NCI-H226 (cell line): ENCODE measurements around the gene SPINK8.
"Not testable (repeated sequence)": the region's sequence is repeated elsewhere in the genome, so short reads cannot be mapped to it uniquely, and the experiment has no call there.

Experiments
- DNase-seq: peaks from one replicate; pipeline ENCODE4 v3.0.0-alpha.2; 2015

The SPINK8 gene

DNA sequence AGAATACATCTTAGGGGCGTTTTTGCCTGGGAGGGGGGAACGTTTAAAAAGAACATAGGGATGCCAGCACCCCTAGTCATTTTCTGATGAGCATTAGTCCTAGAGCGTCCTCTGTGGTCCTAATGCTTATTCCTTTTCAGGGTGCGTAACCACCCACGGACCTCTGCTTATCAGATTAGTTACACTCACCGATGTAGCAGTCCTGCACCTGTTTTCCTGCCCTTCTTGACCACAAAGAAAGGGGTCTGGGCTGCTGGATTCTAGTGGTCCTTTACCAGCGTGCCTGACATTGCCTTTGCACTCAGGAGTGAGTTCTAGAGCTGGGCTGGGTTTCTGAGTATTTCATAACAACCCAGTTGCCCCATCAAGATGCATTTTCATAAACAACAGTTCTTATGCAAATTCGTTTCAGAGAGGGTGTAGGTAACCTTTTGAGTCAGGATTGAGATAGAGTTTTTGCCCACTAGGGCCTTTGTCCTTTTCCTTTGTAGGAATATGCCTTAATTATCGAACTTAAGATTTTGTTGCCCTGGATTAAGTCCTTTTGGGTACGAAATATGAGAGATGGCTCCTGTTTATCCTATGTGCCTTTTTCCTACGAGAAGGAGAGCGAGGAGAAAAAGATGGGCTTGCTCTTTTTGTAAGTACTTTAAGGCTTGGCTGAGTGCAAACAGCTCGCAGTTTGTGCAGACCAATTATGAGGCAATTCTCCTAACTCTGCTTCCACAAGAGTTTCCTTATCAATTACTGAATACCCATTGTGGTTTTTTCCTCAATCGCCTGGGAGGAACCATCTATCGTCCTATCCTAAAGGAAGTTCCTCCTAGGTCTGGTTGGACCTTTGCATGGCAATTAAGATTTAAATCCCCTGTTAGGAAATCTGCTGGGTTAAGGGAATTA, at the start of gene SPINK8:
Gene SPINK8 (minus strand): TSS at position 316 of the 900 bp plus-strand sequence. CDS start 5,320 bp downstream, outside the sequence.
- not testable (repeated sequence) for DNase-seq

DNA sequence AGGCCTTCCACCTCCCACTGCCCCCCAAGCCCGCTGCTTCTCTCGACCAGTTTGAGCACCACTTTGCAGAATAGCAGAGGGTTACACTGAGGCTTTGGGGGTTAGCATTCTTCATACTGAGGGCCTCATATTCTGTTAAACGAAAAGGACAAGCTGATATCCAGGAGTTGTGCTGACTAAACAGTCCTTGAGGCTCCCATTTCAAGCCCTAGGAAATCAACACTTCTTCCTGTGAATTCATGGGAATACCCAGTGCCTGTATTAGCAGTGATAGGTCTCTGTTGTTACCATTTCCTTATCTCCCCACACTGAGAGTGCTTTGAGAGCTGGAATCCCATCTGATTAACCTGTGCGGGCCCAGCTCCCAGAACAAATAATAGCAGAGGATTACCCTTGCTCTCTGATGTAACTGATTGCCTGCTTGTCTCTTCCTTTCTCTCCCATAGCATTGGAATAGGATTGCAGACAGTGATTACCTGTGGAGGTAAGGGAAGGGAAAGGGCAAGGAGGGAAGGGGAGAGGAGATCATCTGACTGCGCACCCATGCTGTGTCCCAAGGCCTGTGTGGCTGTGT, 39.5 kb upstream of the SPINK8 start:
- DNase-seq, result no peak

DNA sequence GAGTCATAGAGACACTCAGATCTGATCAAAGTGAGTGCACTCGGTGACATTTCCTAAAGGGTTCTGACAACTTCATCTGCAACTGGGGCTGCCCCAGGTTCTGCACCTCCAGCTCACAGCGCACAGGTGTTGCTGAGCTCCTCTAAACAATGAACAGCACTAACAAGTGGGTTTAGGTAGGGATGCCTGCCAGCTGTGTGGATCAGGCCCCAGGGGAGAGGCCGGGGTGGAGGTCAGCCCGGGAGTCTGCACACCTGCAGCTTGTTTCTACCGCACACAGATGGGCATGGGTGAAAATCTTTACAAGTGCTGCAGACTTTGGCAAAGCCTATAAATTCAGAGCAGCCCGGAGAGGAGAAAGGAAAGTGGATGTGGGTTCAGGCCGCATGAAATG, 38.9 kb upstream of the SPINK8 start:
- DNase-seq, result no peak

DNA sequence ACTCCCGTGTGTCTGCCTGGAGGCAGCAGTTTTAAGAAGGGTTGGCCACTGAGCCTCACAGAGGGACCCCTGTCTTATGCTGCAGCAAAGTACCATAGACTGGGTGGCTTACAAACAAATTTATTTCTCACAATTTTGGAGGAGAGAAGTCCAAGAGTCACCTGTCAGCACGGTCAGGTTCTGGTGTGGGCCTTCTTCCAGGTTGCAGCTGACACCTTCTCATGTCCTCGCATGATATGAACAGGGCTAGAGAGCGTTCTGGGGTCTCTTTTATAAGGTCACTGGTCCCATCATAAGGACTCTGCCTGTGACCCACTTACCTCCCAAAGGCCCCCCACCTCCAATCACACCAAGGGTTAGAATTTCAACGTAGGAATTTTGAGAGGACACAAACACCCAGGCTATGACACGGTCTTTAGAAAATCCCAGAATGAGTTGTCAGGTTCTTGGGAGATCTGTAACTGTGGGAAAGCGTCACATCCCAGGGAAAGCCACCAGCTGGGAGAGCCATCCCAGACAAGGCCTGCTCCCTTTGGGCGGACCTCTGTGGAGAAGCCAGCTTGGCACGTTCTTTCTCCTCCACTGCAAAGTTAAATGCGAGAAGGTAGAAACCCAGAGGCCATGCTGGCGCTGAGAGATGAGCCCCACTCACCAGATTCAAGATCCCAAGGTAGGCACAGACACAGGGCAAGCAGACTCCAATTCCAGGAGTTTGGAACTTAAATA, 38.4 kb upstream of the SPINK8 start, which contains the start of gene FBXW12:
Gene FBXW12 (plus strand): TSS at position 569 of the 726 bp plus-strand sequence. CDS start 549 bp downstream, outside the sequence.
- DNase-seq, result no peak

DNA sequence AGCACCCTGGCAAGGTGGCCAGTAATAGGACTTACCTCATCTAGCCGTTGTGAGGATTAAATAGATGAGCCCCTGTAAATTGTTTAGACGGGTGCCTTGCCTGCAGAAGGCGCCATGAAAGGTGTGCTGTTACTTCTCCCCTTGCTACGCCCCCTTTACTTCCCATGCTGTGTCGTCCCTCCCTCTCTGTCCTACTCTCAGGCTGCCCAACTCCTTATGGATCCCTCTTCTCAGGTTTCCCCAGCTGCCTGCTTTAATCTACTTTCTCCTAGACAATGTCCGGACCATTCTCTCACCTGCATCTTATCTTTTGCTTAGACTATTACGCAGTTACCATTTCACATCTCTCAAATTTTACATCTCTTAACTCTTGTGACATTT, 36.9 kb upstream of the SPINK8 start:
- no peak for DNase-seq

DNA sequence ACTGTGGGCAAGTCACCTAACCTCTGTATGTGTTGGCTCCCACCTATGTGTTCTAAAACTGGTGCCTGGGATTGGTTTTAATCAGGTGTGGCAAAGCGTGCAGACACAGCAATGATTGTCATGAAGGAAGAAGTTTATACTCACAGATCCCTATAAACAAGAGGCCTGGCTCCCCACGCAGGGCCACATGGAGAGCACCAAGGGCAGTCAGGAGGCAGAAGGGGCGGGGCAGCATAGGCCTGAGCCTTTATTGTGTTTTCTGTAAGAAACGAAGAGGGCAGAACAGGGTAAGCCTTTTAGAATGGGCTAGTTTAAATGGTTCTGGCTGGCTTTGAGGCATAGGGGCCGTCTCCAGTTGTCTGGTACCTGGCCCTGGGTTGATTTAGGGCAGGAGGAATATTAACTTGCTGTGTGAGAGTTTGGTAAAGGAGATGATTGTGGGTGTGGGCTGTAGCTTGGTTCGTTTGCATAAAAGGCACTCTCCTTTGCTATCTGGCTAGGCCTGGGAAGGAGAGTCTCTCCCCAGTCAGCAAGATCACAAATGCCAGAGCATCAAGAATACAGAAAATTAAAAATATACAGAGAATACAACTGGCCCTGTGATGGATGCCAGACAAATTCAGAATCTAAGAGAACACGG, 36.4 kb upstream of the SPINK8 start:
- DNase-seq, result no peak

DNA sequence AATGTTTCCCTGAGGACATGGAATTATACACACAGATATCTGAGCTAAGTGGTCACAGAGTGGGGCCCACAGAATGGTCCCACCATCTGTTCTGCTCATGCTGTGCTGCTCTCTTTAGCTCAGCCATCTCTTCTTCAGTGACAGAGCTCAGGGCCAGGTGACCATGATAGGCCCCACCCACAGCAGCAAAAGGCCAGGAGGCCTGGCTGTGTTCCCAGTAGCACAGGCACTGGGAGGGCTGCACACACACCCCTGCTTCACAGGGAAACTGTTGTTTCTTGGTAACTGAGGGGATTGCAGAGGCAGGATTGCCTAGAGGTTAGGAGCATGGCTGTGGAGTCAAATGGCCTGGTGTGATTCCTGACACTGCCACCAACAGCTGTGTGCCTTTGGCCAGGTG, 33.7 kb upstream of the SPINK8 start:
- no peak for DNase-seq

DNA sequence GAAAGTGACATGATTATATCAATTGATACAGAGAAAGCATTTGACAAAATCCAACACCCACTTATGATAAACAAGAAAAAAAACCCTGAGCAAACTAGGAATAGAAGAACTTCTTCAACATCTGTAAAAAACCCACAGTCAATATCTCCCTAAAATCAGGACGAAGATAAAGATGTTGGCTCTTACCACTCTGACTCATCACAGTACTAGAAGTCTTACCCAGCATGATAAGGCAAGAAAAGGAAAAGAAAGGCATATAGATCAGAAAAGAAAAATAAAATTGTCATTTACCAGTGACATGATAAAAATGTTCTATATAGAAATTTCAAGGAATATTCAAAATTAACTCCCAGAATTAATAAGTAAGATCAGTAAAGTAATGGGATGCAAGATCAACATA, 31.4 kb upstream of the SPINK8 start:
- DNase-seq, result no peak

DNA sequence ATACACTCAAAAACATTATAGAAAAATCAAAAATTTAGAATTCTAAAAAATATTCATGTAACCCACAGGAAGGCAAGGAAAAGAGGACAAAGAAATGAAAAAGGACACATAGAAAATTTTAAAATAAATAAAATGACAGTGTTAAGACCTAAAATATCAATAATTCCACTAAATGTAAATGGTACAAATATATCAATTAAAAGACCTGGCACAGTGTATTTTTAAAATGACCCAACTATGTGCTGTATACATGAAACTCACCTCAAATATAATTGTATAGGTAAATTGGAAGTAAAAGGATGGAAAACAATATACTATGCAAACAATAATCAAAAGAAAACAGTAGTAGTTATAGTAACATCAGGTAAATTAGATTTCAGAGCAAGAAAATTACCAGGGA, 28.5 kb upstream of the SPINK8 start:
- no peak for DNase-seq

DNA sequence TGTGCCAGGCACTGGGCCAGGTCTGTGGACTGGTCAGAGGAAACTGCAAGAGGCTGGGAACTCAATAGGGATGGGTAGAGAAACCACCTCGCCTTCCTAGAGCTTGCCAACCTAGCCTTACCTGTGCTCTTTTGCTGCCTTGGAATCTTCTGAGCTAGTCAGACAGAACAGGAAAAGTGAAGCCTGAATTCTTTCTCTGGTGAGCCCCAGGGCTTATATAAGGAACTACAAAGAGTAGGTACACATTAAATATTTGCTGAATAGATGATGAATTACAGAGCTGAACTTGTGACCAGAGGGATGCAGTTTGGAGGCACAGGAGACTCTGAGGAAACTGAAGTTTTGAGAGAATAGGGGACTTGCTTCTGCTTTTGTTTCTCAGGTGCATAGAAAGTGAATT, 23.0 kb upstream of the SPINK8 start:
- DNase-seq, result no peak

DNA sequence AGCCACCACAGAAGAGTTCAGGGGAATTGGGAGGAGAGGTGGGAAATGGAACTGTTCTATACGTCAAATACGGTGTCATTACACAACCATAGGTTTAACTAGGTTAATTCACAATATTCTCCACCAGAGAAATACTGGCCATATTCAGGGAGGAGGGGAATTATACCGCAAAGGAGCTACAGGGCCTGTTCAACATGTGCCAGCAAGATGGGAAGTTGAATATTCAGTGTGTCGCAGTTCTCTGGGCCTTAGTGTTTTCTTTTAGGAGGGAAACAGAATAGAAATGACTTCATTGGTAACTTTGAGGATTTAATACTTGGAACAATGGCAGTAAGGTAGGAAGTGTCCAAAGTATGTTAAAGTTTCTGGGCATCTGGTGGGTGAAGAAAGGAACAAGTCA, 20.5 kb upstream of the SPINK8 start:
- no peak for DNase-seq

DNA sequence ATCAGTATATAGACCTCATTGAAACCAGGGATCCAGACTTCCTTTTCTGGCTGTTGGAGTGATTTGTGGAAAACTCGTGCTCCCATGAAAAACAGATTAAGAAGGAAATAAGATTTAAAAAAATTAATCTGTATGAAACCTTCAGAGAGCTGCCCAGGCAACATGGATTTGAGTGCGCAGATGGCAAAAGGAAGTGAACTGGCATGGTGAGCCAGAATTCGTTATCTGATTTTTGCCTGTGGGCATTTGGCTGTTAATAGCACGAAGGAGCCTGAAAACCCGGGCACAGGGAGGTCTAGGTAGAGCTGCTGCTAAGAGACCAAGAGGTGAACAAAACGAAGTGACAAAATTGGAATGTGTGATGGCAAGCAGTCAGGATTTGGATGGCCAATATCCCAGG, 19.1 kb upstream of the SPINK8 start:
- DNase-seq, result no peak

DNA sequence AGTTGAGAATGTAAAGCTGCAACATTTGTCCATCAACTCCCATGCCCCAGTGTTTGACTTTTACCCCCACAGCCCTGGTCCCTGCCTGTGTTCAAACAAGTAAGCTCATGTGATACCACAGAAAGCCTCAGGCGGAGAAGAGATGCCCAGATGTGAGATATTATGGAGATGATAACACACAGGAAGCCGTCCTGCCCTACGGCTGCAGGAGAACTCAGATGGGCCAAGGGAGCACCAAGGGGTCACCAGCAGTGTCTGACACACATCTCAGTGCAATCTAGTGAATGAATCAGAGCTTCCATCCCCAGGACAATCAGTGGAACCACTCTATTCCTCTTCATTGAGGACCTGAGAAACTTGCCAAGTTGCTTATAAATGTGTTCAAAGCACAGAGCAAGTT, 14.0 kb upstream of the SPINK8 start:
- DNase-seq, result no peak

DNA sequence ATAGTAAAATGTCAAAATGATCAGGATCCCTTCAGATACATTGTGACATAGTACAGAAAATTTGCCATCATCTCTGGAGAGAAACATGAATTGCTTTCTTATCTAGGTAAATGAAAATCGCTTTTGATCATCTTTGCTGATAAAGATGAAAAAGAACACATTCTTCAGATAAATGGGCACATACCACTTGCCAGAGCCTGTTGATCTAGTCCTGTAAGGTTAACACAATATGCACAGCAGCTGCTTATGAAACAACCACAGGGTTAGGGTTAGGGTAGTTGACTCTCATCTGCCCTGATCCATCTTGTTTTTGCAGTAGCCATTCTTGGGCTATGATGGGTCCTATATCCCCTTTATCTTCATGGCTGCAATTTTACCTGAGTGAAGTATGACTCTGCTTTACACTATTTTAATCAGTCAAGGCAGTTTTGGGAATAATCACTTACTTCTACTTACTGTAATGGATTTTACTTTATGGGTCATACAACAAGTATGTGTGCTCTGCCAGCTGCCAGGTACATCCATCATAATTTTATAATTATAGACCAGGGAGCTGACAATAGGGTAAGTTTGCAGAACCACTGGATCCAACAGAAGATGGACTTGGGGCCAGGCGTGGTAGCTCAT, 12.6 kb upstream of the SPINK8 start:
- no peak for DNase-seq

DNA sequence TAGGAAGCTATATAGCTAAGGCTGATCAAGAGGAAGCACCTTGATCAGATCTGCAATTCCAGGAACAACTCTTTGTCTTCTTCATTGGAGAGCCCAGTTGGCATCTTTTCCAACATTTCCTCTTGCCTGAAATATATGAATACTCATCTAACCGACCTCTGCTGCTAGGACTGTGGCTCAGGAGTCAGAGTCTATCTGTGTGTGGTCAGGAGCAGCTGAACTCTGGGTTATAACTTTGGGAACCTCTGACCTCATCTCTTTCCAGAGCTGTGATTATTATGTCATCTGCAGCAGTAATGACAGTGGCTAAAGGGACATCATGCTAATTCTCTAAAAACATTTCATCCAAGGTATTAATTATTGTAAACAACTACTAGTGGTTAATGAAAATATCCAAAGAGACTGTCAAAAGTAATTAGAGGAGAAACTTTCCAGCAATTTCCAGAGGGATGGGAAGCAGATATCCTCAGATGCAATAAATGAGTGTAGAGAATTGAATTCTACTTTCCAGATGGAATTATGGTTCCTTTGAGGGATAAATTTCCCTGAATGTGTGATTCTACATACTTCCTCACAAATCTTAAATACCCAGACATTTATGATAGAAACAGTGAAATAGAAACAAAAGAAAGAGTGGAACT, 11.5 kb upstream of the SPINK8 start:
- no peak for DNase-seq

DNA sequence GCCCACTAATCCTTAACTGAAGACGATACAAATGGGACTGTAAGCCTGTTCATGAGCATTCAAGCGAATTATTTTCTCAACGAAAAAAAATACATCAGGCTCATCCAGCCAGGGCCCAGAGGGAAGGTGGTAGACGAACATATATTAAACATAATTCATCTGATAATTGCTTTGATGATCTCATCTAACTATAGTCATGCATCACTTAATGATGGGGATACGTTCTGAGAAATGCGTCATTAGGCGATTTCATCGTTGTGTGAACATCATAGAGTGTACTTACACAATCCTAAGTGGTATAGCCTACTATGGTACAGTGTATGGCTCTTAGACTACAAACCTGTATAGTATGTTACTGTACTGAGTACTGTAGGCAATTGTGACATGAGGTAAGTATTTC, 10.0 kb upstream of the SPINK8 start:
- DNase-seq, result no peak

DNA sequence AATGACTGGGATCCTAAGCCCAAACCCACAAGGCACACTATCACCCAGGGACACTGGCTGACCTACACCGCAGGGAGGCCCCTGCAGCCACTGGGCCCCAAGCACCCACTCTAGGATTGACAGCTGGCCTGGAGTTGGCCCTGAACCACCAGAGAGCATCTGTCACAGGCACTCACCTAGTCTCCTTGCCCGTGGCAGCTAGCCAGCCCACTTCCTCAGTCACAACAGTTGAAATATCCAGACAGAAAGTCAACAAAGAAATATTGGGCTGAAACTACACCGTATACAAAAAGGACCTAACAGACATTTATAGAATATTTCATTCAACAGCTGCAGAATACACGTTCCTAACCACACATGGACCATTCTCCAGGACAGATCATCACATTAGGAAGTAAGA, 5.2 kb upstream of the SPINK8 start:
- no peak for DNase-seq

DNA sequence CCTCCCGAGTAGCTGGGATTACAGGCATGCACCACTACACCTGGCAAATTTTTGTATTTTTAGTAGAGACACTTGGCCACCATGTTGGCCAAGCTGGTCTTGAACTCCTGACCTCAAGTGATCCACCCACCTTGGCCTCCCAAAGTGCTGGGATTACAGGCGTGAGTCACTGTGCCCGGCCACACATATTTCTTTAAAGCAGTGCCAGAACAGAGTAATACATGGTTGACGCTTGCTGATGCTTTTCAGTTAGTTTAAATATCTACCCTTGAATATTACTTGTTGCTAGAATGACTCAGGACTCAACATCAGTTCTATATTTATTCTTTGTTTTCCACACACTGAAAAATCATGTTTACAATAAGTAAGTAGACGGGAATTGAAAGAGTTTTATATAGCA, 4.1 kb upstream of the SPINK8 start:
- DNase-seq, result not testable (repeated sequence)

DNA sequence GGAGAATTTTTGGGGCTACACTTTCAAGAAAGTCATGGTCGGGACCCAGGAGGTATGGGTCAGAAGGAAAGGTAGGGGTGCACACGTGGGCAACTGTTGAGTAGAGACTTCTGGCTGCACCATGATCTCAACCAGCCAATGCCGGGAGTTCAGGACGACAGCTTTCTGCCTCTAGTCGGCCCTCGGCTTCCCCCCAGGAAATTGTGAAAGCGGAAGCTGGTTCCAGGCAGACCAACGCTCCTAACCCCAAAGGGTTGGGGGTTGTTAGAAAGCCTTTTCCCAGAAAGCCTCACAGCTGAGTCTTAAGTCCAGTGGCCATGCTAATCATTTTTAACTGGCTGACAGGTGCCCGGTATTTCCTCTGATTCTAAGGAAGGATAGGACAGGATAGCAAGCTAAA, 1.8 kb upstream of the SPINK8 start:
- not testable (repeated sequence) for DNase-seq

DNA sequence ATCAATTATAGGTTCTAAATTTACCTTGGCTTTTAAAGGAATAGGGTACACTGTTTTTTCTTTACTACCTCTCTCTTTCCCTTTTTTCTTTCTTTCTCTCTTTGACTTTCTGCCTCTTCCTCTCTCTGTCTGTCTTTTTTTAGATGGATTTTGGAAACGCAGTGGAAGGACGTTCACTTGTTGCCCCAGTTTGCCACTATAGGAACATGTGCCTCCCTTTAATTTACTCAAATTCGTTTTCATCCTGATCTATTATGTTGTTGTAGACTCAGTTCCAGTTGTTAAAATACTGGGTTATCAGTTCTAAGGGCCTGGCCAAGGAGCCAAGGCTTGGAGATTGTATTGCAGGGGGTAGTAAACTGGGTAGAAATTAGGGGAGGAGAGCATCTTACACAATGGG, 1.1 kb upstream of the SPINK8 start:
- no peak for DNase-seq

DNA sequence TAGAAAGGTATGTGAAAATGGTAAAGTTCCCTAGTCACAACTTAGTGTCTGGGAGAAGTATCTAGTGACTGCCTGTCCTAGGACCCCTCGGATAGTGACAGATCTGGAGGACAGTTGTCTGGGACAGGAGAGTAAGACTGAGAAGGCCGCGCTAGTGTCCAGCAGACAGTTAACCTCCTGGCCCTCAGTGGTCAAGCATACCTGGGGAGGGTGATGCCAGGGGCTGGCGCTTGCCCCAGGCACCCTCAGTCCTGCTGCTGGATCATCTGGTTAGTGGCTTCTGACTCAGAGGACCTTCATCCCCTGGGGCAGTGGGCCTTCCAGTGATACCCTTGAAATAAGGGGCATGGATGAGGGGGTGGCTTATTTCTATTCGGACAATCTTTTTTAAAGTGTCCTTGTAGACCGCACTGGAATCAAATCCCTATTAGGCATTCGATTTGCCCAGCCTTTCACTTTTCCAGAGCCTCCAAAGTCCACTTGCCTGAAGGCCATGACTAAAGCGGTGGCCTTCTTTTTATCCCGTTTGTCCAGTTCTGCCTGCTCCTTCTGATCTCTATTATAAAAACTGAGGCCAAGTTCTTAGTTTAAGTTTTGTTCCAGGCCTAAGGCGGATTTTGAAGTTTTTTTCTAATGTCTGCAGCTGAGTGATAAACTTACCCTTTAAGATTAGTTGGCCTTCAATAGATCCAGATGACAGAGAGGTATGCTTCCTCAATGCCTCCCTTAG, 1.6 kb downstream of the SPINK8 start:
- DNase-seq, result not testable (repeated sequence)

DNA sequence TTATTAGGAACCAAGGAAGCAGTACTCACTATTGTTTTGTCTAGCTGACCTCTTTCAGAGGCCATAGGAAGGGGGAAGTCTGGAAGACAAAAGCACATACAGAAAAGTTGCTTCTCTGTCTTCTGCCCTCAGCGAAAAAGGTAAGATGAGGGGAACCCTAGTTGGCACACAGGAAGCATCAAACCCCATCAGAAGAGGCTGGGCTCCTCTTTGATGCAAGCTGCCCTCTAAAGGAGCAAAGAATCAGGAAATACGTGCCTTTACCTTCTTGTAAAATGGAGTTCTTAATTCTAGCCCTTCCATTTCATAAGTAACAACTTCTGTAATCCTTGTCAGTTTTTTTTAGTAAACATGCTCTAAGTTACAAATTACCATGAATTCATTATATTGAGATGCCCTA, 12.5 kb downstream of the SPINK8 start:
- DNase-seq, result no peak
